Effector memory CD4-positive, alpha-beta T cell (primary cell): ENCODE results near the gene SSR4.

Source experiments
- DNase-seq, 3 donors: peaks; one replicate each; pipeline ENCODE4 v3.0.0-alpha.2; 2020
- H3K27ac ChIP-seq: 2 replicates; pipeline ENCODE4 v1.7.0; 2013; ENCODE audit warnings: mild to moderate bottlenecking, low read length, moderate library complexity; ENCODE audit not compliant: insufficient read depth, poor library complexity, severe bottlenecking
- H3K27me3 ChIP-seq: replicated peaks from 2 replicates; pipeline ENCODE4 v1.7.0; 2013; ENCODE audit warnings: mild to moderate bottlenecking, low read length; ENCODE audit not compliant: insufficient read depth, control insufficient read depth, poor library complexity, severe bottlenecking
- H3K36me3 ChIP-seq: 2 replicates; pipeline ENCODE4 v1.7.0; 2013; ENCODE audit warnings: mild to moderate bottlenecking, low read length, moderate library complexity; ENCODE audit not compliant: control insufficient read depth, insufficient read depth
- H3K4me1 ChIP-seq: 2 replicates; pipeline ENCODE4 v1.7.0; 2013; ENCODE audit warnings: low read length, mild to moderate bottlenecking; ENCODE audit not compliant: control insufficient read depth, insufficient read depth, poor library complexity, severe bottlenecking
- H3K4me3 ChIP-seq: 2 replicates; pipeline ENCODE4 v1.7.0; 2013; ENCODE audit warnings: low read length, low read depth, mild to moderate bottlenecking; ENCODE audit not compliant: insufficient read depth, poor library complexity, severe bottlenecking
- H3K9me3 ChIP-seq: 2 replicates; pipeline ENCODE4 v1.7.0; 2013; ENCODE audit warnings: mild to moderate bottlenecking, low read length, moderate library complexity; ENCODE audit not compliant: control insufficient read depth

The SSR4 gene

GRCh38 chrX:153829549-153829798, 35.0 kb downstream of the SSR4 start:
- H3K4me1 ChIP-seq = peaks cover 5% of the 10 kb centered on the region
- H3K27me3 ChIP-seq = no peaks in the 10 kb centered on the region
- no peaks in the 10 kb centered on the region for H3K36me3 ChIP-seq
- peak overlapping the region; percentile 50 for H3K4me3 ChIP-seq
- no peaks in the 10 kb centered on the region for H3K9me3 ChIP-seq
- H3K27ac ChIP-seq = peak overlapping the region; percentile 32
- DNase-seq = no peak

- peak within 1 kb of the TSS; percentile 32 for H3K27ac ChIP-seq
- H3K27me3 ChIP-seq = no peaks in the 10 kb centered on the region
- no peaks in the 10 kb centered on the region for H3K9me3 ChIP-seq
- no peaks in the 10 kb centered on the region for H3K36me3 ChIP-seq
- H3K4me3 ChIP-seq = peak within 1 kb of the TSS; percentile 50
- H3K4me1 ChIP-seq = peaks cover 5% of the 10 kb centered on the region
- DNase-seq = peak in 1 of 3 donors; percentile 10
These were observed 35.6 kb downstream of the SSR4 start, which contains the start of gene PDZD4 for GRCh38 chrX:153829799-153830639. Gene PDZD4, minus strand, starts transcription at chrX:153830544. Its CDS starts 246 bp downstream, at chrX:153830298.

GRCh38 chrX:153830640-153831428, 36.4 kb downstream of the SSR4 start:
- peaks cover 5% of the 10 kb centered on the region for H3K4me1 ChIP-seq
- H3K27ac ChIP-seq = no peak overlapping the region
- no peak for DNase-seq
- H3K9me3 ChIP-seq = no peaks in the 10 kb centered on the region
- no peak overlapping the region for H3K4me3 ChIP-seq
- no peaks in the 10 kb centered on the region for H3K36me3 ChIP-seq
- H3K27me3 ChIP-seq = no peaks in the 10 kb centered on the region

GRCh38 chrX:153831429-153832150, 37.1 kb downstream of the SSR4 start:
- H3K27ac ChIP-seq = no peak overlapping the region
- no peaks in the 10 kb centered on the region for H3K27me3 ChIP-seq
- no peaks in the 10 kb centered on the region for H3K36me3 ChIP-seq
- peaks cover 5% of the 10 kb centered on the region for H3K4me1 ChIP-seq
- no peak for DNase-seq
- no peaks in the 10 kb centered on the region for H3K9me3 ChIP-seq
- H3K4me3 ChIP-seq = no peak overlapping the region

GRCh38 chrX:153832728-153833127, 38.3 kb downstream of the SSR4 start:
- no peak overlapping the region for H3K27ac ChIP-seq
- no peak for DNase-seq
- H3K9me3 ChIP-seq = no peaks in the 10 kb centered on the region
- no peaks in the 10 kb centered on the region for H3K27me3 ChIP-seq
- peaks cover 5% of the 10 kb centered on the region for H3K4me1 ChIP-seq
- H3K36me3 ChIP-seq = no peaks in the 10 kb centered on the region
- no peak overlapping the region for H3K4me3 ChIP-seq

- Histone ChIP-seq H3K27ac (no peak overlapping the region), H3K4me3 (no peak overlapping the region), H3K9me3 (no peaks in the 10 kb centered on the region), H3K4me1 (no peaks in the 10 kb centered on the region), H3K36me3 (no peaks in the 10 kb centered on the region), H3K27me3 (no peaks in the 10 kb centered on the region)
- no peak for DNase-seq
These were observed 42.5 kb downstream of the SSR4 start for GRCh38 chrX:153836921-153837320.

GRCh38 chrX:153844509-153845082, 50.1 kb downstream of the SSR4 start:
- Histone ChIP-seq H3K27ac (no peak overlapping the region), H3K4me3 (no peak overlapping the region), H3K36me3 (no peaks in the 10 kb centered on the region), H3K9me3 (no peaks in the 10 kb centered on the region), H3K27me3 (no peaks in the 10 kb centered on the region), H3K4me1 (no peaks in the 10 kb centered on the region)
- no peak for DNase-seq

- Histone ChIP-seq H3K27me3 (no peaks in the 10 kb centered on the region), H3K27ac (no peak overlapping the region), H3K36me3 (no peaks in the 10 kb centered on the region), H3K4me3 (no peak overlapping the region), H3K4me1 (no peaks in the 10 kb centered on the region), H3K9me3 (no peaks in the 10 kb centered on the region)
- no peak for DNase-seq
These were observed 50.7 kb downstream of the SSR4 start for GRCh38 chrX:153845195-153845594.

GRCh38 chrX:153845842-153846241, 51.4 kb downstream of the SSR4 start:
- Histone ChIP-seq H3K36me3 (no peaks in the 10 kb centered on the region), H3K4me3 (no peak overlapping the region), H3K27ac (no peak overlapping the region), H3K9me3 (no peaks in the 10 kb centered on the region), H3K27me3 (no peaks in the 10 kb centered on the region), H3K4me1 (no peaks in the 10 kb centered on the region)
- DNase-seq = no peak
